GM12878 (cell line): ENCODE measurements around the gene ATN1. TPM values are rescaled to one million over a fixed set of nuclear protein-coding genes. Genes with fewer than 3 reads are reported as not detected.

Experiments
- BCL11A ChIP-seq: IDR thresholded peaks from 2 replicates; pipeline ENCODE4 v1.6.1; 2011; ENCODE audit warnings: low read depth, low read length
- BHLHE40 ChIP-seq, 2 experiments: fragments of 450-650 bp in 1 of 2; IDR thresholded peaks; 2 replicates each; pipeline ENCODE4 v1.6.1; 2011 to 2017; ENCODE audit warnings: low read depth in 2 of 2, borderline replicate concordance in 1 of 2, improper control_type of control experiment in 1 of 2, low read length in 1 of 2, mild to moderate bottlenecking in 1 of 2
- CHD1 ChIP-seq: IDR thresholded peaks from 2 replicates; pipeline ENCODE4 v1.6.1; 2012; ENCODE audit warnings: low read depth, low read length, improper control_type of control experiment
- EZH2 ChIP-seq: IDR thresholded peaks from 2 replicates; pipeline ENCODE4 v1.6.1; 2012; ENCODE audit warnings: low read depth, mild to moderate bottlenecking, control low read depth, inconsistent platforms, low read length, borderline replicate concordance; ENCODE audit not compliant: control insufficient read depth
- KAT2A ChIP-seq: conservative IDR thresholded peaks from 2 replicates; pipeline ENCODE4 v1.6.1; 2011; ENCODE audit warnings: low read depth, low read length; ENCODE audit not compliant: control insufficient read depth
- KLF5 ChIP-seq: fragments of 450-650 bp; IDR thresholded peaks from 2 replicates; pipeline ENCODE4 v1.6.1; 2014; ENCODE audit warnings: mild to moderate bottlenecking; ENCODE audit not compliant: partially characterized antibody
- LARP7 ChIP-seq: fragments of 450-650 bp; IDR thresholded peaks from 2 replicates; pipeline ENCODE4 v1.6.1; 2017; ENCODE audit warnings: mild to moderate bottlenecking
- MXI1 ChIP-seq: fragments of 150-350 bp; IDR thresholded peaks from 2 replicates; pipeline ENCODE4 v1.6.1; 2011; ENCODE audit warnings: low read depth, mild to moderate bottlenecking, inconsistent platforms, low read length, improper control_type of control experiment
- NBN ChIP-seq: fragments of 450-650 bp; IDR thresholded peaks from 2 replicates; pipeline ENCODE4 v1.6.1; 2016
- NFIC ChIP-seq: IDR thresholded peaks from 2 replicates; pipeline ENCODE4 v1.6.1; 2012; ENCODE audit warnings: low read depth, mild to moderate bottlenecking, inconsistent platforms, low read length, moderate library complexity
- NKRF ChIP-seq: fragments of 450-650 bp; conservative IDR thresholded peaks from 2 replicates; pipeline ENCODE4 v1.6.1; 2017; ENCODE audit warnings: mild to moderate bottlenecking, moderate library complexity
- NR2C2 ChIP-seq: IDR thresholded peaks from 2 replicates; pipeline ENCODE4 v1.6.1; 2011; ENCODE audit warnings: borderline replicate concordance, low read depth; ENCODE audit not compliant: control insufficient read depth, insufficient read length
- NRF1 ChIP-seq: conservative IDR thresholded peaks from 2 replicates; pipeline ENCODE4 v1.6.1; 2011; ENCODE audit warnings: mild to moderate bottlenecking, low read depth, low read length, improper control_type of control experiment
- SKIL ChIP-seq: fragments of 450-650 bp; IDR thresholded peaks from 2 replicates; pipeline ENCODE4 v1.6.1; 2017; ENCODE audit warnings: mild to moderate bottlenecking, low read depth, inconsistent platforms; ENCODE audit not compliant: poor library complexity, severe bottlenecking
- STAT1 ChIP-seq: fragments of 450-650 bp; conservative IDR thresholded peaks from 2 replicates; pipeline ENCODE4 v1.6.1; 2014; ENCODE audit warnings: antibody characterized with exemption, mild to moderate bottlenecking
- TAF1 ChIP-seq: IDR thresholded peaks from 2 replicates; pipeline ENCODE4 v1.6.1; 2011; ENCODE audit warnings: mild to moderate bottlenecking, low read depth, low read length, borderline replicate concordance
- TBL1XR1 ChIP-seq: IDR thresholded peaks from 2 replicates; pipeline ENCODE4 v1.6.1; 2012; ENCODE audit warnings: low read depth, low read length, improper control_type of control experiment
- USF2 ChIP-seq: IDR thresholded peaks from 2 replicates; pipeline ENCODE4 v1.6.1; 2011; ENCODE audit warnings: low read depth, low read length, improper control_type of control experiment, borderline replicate concordance
- ZBED1 ChIP-seq: IDR thresholded peaks from 2 replicates; pipeline ENCODE4 v1.6.1; 2016; ENCODE audit warnings: borderline replicate concordance
- ZBTB40 ChIP-seq: fragments of 450-650 bp; IDR thresholded peaks from 2 replicates; pipeline ENCODE4 v1.6.1; 2016; ENCODE audit warnings: mild to moderate bottlenecking, moderate library complexity, borderline replicate concordance
- ZNF217 ChIP-seq: fragments of 450-650 bp; IDR thresholded peaks from 2 replicates; pipeline ENCODE4 v1.6.1; 2017; ENCODE audit warnings: antibody characterized with exemption, mild to moderate bottlenecking
- polyA plus RNA-seq, 11 experiments: library from polyadenylated mRNA; depleted of rRNA in 4 of 11; unstranded in 6 of 11; stranded (reverse) in 5 of 11; fragments of >200 nt; fragmentation: Nextera tagmentation in 4 of 11; fragmentation: Illumina TruSeq in 1 of 11; extraction: Ambion mirVana in 4 of 11; extraction: Trizol in 1 of 11; gene quantifications; 1 replicate in 1 of 11; 2 replicates in 10 of 11; pipeline versions ENCODE4 v1.2.1 to v1.2.3, GENCODE V29; 2011 to 2016; ENCODE audit warnings: inconsistent platforms in 2 of 11, missing spikeins in 2 of 11, low read depth in 1 of 11
- total RNA-seq, 4 experiments: library from RNA; depleted of rRNA in 3 of 4; stranded (reverse); fragments of >200 nt in 3 of 4; fragmentation: Illumina TruSeq in 1 of 4; extraction: Trizol in 1 of 4; gene quantifications; 2 replicates each; pipeline versions ENCODE4 v1.2.1 to v1.2.3, GENCODE V29; 2013 to 2021

Gene ATN1
- total and polyA plus RNA-seq, 10 of the 15 experiments (the other 5 are each of a cell fraction or from before 2014, with no cell fraction given): 0.08 to 44.5 (median 5.0) TPM

- TF ChIP-seq USF2 (peak; percentile 52; the same call in 1 of the 2 replicates), LARP7 (peak; percentile 53; the same call in 1 of the 2 replicates), CHD1 (no peak), NFIC (no peak), TAF1 (no peak), MXI1 (no peak), NR2C2 (no peak), BHLHE40 (IDR thresholded peaks at IDR 0.05; ENCODE audit: borderline replicate concordance in 1 of 2, low read depth in 2 of 2, low read length in 1 of 2) (peak; percentile 40 to 78; a peak in 3 of 4 replicates), KLF5 (no peak), ZNF217 (no peak), ZBED1 (no peak), STAT1 (no peak), EZH2 (no peak), NKRF (peak; percentile 64), ZBTB40 (no peak), BCL11A (no peak), TBL1XR1 (no peak), KAT2A (no peak), SKIL (no peak), NBN (no peak), NRF1 (no peak)
Measured at GRCh38 chr12:6914246-6914946, 13.4 kb upstream of the ATN1 start, which contains the start of gene ENO2 (continued).
